Tibial nerve (tissue), 4 donors: Measurements from ENCODE around the gene UPB1.

ENCODE experiments used
- EP300 ChIP-seq, 2 donors: sonication (generic); formaldehyde crosslinking; IDR thresholded peaks; one replicate each; pipeline ENCODE4 v1.6.1; 2017; ENCODE audit warnings: antibody characterized with exemption in 2 of 2, mild to moderate bottlenecking in 1 of 2
- TF ChIP-seq, protein P1 (sequence below), 5 experiments: fragments of 200-600 bp in 3 of 5; fragments of 450-650 bp in 2 of 5; sonication (generic) in 3 of 5; IDR thresholded peaks; one replicate each; pipeline ENCODE4 v1.5.1; 2016 to 2019; ENCODE audit warnings: antibody characterized with exemption in 5 of 5, mild to moderate bottlenecking in 3 of 5, moderate library complexity in 2 of 5

- TF ChIP-seq, protein P1, sequence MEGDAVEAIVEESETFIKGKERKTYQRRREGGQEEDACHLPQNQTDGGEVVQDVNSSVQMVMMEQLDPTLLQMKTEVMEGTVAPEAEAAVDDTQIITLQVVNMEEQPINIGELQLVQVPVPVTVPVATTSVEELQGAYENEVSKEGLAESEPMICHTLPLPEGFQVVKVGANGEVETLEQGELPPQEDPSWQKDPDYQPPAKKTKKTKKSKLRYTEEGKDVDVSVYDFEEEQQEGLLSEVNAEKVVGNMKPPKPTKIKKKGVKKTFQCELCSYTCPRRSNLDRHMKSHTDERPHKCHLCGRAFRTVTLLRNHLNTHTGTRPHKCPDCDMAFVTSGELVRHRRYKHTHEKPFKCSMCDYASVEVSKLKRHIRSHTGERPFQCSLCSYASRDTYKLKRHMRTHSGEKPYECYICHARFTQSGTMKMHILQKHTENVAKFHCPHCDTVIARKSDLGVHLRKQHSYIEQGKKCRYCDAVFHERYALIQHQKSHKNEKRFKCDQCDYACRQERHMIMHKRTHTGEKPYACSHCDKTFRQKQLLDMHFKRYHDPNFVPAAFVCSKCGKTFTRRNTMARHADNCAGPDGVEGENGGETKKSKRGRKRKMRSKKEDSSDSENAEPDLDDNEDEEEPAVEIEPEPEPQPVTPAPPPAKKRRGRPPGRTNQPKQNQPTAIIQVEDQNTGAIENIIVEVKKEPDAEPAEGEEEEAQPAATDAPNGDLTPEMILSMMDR (IDR thresholded peaks at IDR 0.05): no peak
- no peak for TF ChIP-seq EP300 (IDR thresholded peaks at IDR 0.05)
These were observed 18.5 kb downstream of the UPB1 start for GRCh38 chr22:24513378-24514240.
